HTERT RPE-1 (cell line): Measurements from ENCODE around the gene ACOX2.

Experiments used
- in situ Hi-C: fragments of 300-500 bp; cut with MboI; formaldehyde crosslinking; loops from 4 replicates; pipeline ENCODE4 v1.14.3; 2020; ENCODE audit warnings: low sequenced_read_pairs

The ACOX2 gene

GRCh38 chr3:58567251-58567515, 30.2 kb upstream of the ACOX2 start:
- in situ Hi-C loops: no loop called here

- in situ Hi-C loops: no loop called here
Observed at GRCh38 chr3:58566398-58567250, 29.6 kb upstream of the ACOX2 start.

DNA sequence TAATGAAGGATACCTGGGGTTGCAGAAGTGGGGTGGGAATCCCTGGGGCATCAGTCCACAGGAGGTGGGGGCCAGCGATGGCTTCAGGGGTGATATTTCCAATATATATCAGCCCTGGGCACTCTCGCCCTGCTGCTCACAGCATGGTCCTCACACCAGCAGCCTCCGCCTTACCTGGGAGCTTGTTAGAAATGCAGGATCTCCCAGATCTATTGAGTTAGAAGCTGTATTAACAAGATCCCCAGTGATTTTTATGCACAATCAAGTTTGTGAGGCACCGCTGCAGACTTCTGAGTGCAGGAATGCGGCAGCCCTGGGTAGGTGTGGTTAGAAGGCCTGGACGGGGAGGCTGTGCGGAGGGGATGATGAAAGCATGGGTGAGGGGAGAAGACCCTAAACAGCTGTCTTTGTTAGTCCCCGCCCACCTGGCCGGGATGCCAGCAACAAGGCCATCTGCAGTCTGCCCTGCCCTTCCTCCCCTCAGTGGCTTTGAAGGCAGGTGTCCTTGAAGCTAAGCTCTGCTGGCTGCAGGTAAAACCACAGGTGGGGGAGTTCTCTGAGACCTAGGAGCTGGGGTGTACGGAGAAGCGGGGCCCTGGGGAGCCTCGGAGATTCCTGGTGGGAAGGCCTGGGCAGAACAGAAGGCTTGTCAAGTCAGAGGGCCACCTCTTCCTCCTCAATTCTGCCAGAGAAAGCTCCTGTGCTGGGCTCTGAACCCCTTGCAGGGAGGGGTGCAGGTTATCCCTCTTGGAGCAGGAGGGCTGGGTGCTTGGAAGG, 28.8 kb upstream of the ACOX2 start:
- in situ Hi-C loops: no loop called here

DNA sequence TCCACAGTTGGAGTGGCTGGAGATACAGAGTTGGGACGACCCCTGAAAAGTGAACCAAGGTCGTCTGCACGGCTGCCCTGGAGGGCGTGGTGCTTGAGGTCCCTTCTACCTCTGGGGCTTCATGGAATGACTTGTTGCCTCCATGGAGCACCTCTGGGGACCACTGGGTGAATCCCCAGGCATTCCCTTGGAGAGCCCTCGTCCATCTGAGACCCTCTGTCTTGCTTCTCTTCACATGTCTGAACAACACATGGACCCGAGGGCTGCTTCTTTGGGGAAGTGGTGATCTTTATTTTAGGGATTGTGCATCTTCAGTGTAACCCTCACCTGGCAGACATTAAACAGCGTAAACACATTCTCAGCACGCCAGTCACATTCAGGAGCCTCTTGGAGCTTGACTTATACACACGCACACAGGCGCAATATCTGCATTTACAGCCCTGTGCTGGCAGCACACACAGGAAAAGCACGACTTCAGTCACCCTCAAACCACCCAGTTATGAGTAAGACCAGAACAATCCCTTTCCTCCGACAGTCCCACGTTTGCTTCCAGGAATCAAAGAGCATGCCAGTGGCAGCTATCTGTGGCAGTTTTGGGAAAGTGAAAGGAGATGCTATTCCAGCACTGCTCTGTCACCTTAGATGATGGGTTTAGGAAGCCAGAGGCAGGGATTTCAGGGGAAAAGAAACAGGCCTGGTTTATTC, 27.6 kb upstream of the ACOX2 start:
- in situ Hi-C loops: no loop called here

DNA sequence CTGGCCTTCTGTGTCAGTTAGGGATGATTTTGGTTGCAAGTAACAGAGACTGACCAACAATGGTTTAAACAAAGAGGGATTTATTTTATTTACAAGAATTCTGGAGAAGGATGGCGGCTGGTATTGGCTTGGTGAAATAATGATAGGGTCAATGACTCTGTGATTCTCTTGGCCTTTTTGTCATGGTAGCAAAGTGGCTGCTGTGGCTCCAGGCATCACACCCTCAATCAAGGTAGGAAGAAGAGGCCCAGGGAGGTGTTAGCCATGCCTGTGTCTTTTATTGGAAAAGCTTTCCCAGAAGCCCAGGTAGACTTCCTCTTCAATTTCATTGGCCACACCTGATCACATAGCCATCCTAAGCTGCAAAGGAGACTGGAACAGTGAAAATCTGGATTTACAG, 27.1 kb upstream of the ACOX2 start:
- in situ Hi-C loops: no loop called here

GRCh38 chr3:58563386-58564035, 26.5 kb upstream of the ACOX2 start:
- in situ Hi-C loops: no loop called here

GRCh38 chr3:58562498-58562897, 25.5 kb upstream of the ACOX2 start:
- in situ Hi-C loops: no loop called here

GRCh38 chr3:58560771-58561311, 23.9 kb upstream of the ACOX2 start:
- in situ Hi-C loops: no loop called here

DNA sequence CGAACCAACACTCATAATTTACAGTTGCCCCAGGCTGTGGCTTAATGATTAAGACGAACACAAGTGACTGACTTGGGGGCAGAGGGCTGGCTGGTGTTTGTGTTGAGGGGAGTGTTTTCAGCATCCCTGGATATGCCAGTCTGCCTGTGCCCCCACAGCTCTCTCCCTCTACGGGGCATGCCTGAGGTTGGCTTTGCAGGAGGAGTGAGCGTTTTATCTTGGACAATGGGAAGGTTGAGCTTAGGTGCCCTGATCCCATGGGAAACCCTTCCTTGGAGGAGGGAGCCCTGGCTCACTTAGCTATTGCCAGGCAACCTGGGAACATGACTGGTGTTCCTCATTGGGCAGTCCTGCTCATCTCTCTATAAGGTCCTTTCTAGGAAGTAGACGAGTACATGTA, 22.6 kb upstream of the ACOX2 start:
- in situ Hi-C loops: no loop called here

- in situ Hi-C loops: no loop called here
Observed at GRCh38 chr3:58557491-58557890, 20.5 kb upstream of the ACOX2 start.

DNA sequence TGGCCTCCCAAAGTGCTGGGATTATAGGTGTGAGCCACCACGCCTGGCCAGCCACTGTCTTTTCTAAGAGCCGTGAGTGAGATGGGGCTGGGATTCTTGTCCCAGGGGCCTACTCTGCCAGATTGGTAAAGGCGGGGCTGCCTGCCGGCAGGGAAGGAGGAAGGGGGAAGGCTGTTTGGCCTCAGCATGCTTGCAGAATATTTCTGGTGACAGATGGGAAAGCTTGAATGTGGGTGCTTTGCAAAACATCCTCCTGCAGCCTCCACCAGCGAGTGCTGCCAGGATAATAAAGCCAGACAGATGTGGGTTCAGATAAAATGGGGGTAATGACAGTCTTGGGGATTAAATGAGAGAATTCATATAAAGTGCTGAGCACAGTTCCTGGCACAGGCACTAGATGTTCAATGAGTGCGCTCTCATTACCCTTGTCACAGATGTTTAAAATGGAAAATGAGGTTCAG, 19.8 kb upstream of the ACOX2 start:
- in situ Hi-C loops: no loop called here

GRCh38 chr3:58556001-58556400, 19.0 kb upstream of the ACOX2 start:
- in situ Hi-C loops: no loop called here

DNA sequence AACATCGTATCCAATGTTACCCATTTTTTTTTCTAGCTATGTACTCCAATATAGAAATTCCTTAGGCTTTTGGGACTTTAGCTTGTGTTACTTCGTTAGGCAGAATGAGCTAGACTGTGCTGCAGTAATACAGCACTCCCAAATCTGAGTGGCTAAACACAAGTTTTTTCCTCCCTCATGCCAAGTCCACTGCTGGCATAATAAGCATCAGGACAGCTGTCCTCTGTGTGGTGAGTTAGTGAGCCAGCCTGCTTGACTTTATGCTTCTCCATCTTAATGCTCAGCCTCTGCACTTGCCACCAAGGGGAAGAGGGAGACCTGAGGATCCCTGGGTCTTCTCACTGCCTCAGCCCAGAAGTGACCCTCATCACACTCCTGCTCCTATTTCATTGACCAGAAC, 18.2 kb upstream of the ACOX2 start:
- in situ Hi-C loops: no loop called here

DNA sequence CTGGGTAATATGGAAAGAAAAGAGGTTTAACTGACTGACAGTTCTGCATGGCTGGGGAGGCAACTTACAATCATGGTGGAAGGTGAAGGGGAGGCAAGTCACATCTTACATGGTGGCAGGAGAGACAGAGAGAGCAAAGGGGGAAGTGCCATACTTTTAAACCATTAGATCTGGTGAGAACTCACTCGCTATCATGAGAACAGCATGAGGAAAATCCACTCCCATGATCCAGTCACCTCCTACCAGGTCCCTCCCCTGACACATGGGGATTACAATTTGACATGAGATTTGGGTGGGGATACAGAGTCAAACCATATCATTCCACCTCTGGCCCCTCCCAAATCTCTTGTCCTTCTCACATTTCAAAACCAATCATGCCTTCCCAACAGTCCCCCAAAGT, 16.0 kb upstream of the ACOX2 start:
- in situ Hi-C loops: no loop called here

GRCh38 chr3:58551636-58552180, 14.7 kb upstream of the ACOX2 start:
- in situ Hi-C loops: no loop called here

DNA sequence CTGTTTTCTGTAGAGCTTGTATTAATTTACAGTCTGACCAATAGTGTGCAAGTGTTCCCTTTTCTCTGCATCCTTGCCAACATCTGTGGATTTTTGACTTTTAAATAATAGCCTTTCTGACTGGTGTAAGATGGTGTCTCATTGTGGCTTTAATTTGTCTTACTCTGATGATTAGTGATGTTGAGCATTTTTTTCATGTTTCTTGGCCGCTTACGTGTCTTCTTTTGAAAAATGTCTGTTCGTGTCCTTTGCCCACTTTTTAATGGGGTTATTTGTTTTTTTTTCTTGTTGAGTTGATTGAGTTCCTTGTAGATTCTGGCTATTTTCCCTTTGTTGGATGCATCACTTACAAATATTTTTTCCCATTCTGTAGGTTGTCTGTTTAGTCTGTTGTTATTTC, 7.6 kb upstream of the ACOX2 start:
- in situ Hi-C loops: no loop called here

- in situ Hi-C loops: no loop called here
Observed at GRCh38 chr3:58540176-58540858, 3.3 kb upstream of the ACOX2 start.

DNA sequence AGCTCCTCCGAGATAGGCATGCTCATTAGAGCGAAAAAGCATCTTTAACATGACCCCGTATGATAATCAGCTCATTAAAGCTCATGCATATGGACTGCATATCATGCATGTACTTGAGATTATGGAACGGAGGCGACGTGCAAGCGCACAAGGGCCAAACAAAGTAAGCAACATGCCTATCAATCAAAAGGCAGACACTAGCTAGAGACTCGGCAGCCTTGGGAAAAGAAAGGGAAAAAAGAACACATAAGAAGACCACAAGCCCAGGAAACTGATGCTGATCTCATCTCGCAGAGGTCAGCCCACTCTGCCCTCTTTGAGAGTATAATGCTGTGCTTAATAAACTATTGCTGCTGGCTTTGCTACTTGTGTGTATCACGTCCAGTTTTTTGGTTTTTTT, 2.6 kb upstream of the ACOX2 start:
- in situ Hi-C loops: no loop called here

GRCh38 chr3:58537412-58538301, 667 bp upstream of the ACOX2 start:
- in situ Hi-C loops: no loop called here
